T-helper 2 cell treated with Interferon-gamma antibody and Interleukin-4, amounts not matched to agents 100 ng/mL and 5 ng/mL, for 36 hours (primary cell): ENCODE measurements around the gene EPB42. TPM values are rescaled to one million over a fixed set of nuclear protein-coding genes. Genes with fewer than 3 reads are reported as not detected.
"Not testable (repeated sequence)": the region's sequence is repeated elsewhere in the genome, so short reads cannot be mapped to it uniquely, and the experiment has no call there.

Source experiments
- intact Hi-C: fragments of 100-400 bp; cut with micrococcal nuclease; formaldehyde crosslinking; loops from one replicate; pipeline ENCODE4 v1.15.1; 2023
- total RNA-seq: library from RNA; stranded (reverse); gene quantifications from 2 replicates; pipeline ENCODE4 v1.2.3, GENCODE V29; 2022

EPB42 gene
- total RNA-seq, 1 donor from 2014 or later: not detected

DNA sequence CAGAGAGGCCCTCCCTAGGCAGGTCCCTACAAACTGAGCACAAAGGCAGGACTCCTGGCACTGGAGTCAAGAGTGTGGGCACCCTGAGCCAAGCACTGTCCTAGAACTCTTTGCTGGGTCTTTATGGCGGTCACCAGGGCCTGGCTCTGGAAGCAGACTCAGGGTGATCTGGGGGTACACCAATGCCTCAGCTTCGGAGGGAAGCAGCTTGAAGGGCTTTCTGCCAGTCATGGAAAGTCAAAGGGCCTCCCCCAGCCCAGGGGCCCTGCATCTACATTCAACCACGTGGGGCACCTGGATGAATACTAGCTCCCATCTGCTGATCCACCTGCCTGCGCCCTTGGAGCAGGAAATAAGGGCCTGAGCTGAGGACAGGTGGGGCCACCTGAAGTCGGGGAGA, 7.4 kb downstream of the EPB42 start:
- intact Hi-C loops: no loop called here

DNA sequence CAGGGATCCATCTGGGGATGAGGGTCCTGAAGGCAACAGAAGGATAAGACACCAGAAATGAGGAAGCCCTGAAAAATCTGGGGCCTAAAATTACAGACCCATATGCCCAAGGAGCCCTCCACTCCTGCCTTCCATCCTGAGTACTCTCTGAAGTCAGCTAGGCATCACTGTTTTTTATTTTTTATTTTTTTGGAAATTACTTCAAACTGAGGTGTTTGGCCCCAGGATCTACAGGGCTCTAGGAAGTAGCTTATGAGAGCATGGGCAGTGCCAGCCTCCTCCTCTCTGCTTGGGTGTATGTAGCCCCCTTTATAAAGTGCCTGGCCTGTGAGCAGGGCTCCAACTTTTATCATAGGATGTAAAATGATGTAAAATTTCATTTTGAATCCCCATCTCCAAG, 7.9 kb downstream of the EPB42 start:
- intact Hi-C loops: no loop called here

DNA sequence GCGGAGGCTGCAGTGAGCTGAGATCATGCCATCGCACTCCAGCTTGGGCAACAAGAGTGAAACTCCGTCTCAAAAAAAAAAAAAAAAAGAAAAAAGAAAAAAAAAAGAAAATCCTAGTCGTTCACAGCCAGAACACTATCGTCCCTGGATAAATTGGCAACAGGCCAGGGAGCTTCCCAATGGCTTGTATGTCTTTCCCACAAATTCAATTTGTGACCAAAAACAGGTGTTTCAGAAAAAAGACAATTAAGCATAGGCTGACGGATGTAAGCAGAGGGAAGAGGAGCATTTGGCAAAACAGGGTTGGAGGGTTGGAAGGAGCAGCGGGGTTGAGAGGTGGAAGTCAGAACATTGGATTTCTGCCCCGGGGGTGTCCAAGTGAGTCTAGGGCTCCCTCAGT, 8.5 kb downstream of the EPB42 start:
- intact Hi-C loops: no loop called here

DNA sequence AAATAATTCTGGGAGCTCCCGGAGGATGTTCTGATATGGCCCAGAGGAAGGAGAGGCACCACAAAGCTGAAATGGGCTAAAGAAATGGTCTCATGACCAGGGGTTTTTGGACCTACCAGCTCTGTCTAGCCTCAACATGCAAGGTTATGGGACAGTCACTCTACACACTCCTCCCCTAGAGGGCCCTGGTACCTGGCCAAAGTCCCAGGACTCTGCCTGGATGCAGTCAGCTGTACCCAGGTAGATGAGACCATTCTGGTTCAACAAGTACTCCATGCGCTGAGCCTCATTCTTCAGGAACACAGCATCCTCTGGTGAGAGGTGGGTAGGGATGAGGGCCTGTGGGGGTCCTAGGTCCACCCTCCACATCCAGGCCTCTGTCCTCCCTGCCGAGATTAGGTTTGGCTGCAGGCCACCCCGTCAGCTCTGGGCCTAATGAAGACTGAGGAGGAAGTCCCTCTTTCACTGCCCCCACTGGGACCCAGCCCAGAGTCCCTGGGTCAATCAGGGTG, 9.5 kb downstream of the EPB42 start:
- intact Hi-C loops: no loop called here

DNA sequence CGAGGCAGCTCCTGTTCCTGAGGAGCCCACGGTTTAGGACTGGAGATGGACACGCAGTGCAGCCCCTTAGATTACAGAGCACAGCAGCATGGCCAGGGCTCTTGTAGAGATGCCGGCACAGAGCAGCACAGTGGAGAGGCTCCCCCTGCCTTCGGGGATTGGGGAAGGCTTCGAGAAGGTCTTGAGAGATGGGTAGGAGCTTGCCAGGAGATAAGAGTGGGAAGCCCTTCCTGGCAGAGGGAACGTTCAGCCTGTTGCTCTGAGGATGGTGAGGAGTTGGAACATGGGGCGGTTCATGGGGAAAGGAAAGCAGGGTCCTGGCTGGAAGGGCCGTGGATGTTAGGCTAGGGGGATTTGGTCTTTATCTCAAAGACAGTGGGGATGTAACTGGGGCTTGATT, 10.0 kb downstream of the EPB42 start:
- intact Hi-C loops: no loop called here

DNA sequence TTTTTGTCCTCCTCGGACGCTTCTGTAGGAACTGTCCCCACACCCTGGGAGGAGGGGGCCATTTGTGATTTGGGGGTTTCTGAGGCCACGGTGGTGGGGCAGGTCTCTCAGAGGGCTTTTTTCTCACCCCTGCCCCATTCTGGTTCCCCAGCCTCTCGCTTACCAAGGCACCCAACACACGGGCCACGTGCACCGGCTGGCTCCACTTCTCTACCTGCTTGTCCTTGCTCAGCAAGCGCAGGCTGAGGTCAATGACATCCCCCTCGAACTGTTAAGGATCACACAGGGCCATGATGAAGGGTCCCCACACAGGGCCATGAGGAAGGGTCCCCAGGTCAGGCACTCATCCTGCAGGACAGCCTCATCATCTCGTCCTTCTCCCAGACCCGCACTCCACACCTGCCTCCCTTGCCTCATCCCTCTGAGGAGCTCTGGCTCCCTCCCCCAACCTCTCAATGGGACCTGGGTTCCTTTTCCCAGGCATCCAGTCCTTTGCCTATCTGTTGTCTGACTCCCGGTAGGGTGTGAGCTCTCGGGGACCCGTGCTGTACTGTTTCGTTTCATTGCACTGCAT, 10.6 kb downstream of the EPB42 start:
- intact Hi-C loops: no loop called here

DNA sequence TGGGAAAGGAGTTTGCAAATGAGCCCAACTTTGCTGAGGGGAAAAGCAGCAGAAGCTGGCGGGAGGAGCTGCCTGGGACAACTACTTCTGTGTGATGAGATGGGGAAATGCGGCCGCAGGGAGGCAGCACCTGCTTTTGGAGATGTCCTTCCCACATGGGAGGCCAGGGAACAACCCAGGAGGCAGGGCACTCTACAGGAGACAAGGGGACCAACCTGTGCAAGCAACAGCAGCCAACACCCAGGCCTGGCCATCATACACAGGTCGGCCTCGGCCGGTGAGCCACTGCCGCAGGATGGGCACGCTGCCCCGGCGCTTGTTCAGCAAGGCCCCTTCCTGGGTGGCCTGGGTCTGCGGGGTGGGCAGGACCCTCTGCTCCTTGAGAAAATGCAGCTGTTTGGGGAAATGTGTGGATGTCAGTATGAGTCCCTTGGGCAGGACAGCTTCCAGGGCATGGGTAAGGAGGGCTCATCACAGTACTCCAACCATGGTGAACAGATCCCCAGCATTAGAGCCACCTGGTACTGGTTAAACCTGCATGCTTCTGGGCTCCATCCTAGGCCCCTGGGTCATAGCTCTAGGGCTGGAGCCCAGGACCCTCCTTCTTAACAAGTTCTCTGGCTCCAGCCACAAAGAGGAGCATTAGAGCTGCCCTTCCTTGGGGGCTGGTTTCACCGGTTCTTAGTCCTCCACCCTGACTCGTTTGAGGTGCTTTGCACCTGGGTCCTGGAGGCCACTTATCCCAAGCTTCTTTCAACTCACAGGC, 11.6 kb downstream of the EPB42 start:
- intact Hi-C loops: loop anchor here (10.0 kb wide), 1 partner anchor 504 kb away; no protein-coding TSS in a partner anchor

DNA sequence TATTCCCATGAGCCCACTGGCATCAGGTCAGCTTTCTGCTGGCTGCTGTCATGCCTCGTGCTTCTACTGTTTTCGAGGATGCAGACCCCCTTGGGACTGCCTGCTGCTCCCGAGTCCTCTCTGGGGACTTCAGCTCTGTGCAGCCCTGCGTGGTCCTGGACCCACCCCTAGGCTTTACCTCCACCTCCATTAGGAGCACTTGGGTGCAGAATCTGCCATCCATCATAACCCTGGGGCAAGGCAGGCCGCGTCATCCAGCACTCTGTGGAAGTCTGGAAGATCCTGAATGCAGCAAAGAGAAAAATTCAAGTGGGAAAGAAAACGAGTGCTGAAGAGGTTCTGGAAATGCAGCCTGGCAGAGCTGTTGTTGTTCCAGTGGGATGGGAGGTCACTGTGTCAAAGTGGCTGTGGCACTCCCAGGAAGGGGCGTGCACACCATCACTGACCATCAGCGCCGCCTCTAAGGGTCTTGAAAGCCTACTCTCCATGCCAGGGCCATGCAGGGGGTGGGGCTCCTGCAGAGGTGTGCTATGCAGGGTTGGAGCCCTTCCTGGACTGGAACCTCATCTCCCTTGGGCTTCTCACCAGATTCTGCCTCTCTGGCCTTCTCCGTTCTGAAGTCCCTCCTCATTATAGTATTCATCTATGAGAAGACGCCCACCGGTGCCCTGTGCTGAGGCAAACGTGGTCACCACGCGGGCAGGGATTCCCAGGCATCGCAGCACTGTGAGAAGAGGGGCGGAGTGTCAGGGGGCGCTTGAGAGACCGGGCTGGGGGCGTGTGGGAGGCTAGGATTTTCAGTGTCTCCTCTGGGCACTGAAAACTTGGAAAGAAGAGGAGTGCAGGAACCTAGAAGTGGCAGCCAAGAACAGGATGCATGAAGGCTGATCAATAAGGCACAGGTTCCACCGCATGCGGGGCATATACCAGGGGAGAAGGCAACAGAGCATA, 12.5 kb downstream of the EPB42 start:
- intact Hi-C loops: loop anchor here (10.0 kb wide), 1 partner anchor 504 kb away; no protein-coding TSS in a partner anchor

DNA sequence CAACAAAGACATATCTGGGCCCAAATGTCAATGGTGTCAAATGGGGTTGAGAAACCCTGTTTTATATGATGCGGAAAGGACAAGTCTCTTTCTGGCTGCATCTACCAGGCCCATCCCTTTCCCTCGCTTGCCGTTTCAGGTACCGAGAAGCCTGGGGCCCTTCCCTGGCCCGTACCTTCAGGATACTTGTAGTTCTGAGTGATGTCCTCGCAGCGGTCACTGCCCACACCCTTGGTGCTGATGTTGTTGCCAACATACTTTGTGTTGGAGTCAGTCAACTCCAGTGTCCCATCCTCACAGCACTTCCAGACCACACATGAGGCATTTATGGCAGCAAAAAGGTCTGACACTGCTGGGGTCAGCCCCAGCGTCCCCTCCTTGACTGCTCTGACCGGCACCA, 13.8 kb downstream of the EPB42 start:
- intact Hi-C loops: loop anchor here (10.0 kb wide), 1 partner anchor 502 kb away; no protein-coding TSS in a partner anchor

DNA sequence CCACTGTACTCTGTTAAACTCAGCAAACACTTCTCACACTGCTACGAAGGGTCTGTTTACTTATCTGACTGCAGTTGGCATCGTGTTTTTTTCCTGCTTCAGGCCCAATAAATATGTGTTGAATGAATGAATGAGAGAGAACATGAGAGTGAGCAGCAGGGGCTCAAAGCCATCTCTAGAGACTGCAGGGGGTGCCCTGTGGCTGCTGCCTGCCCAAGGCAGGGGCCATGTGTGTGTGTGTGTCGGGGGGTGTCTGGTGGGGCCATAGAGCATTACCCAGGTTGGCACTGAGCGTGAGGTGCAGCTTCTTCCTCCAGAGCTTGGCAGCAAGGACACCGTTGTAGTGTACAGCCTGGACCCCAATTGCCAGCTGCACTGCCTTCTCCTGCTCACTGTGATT, 14.8 kb downstream of the EPB42 start:
- intact Hi-C loops: loop anchor here (10.0 kb wide), 1 partner anchor 501 kb away; no protein-coding TSS in a partner anchor

DNA sequence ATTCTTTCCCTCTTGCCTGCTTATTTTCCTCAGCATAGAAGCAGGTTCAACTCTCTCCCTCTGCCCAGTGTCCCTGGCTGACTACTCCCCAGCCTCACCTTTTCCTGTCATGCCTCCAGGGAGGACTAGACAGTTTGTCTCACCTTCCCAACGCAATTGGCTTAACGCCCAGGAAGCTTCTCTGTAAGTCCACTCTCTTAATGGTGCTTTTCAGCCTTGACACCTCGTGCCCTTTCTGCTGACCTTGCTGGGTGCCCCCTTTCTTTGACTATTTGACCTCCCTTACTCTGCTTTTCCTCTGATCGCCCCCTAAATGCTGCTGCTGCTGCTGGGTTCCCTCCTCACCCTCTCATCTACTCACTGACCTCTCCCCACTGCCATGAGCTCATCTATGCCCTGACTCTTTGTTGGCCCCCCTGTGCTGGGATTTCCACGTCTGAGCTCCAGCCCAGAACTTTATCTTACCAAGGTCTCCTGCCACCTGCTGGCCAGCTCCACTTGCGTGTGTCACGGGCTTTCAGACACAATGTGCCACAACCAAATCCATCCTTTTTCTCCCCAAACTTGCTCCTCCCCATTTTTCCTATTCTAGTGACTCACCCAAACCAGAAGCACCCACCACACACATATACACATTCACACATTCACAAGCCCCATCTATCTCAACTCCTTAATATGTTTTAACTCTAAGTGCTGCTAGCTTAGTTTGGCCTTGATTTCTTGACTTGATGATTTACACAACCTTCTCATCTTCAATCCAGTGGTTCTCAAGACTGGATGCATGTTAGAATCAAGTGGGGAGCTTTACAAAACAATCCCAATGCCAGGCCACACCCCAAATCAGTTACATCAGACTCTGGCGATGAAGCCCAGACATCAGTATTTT, 16.6 kb downstream of the EPB42 start:
- intact Hi-C loops: loop anchor here (10.0 kb wide), 1 partner anchor 499 kb away; no protein-coding TSS in a partner anchor

DNA sequence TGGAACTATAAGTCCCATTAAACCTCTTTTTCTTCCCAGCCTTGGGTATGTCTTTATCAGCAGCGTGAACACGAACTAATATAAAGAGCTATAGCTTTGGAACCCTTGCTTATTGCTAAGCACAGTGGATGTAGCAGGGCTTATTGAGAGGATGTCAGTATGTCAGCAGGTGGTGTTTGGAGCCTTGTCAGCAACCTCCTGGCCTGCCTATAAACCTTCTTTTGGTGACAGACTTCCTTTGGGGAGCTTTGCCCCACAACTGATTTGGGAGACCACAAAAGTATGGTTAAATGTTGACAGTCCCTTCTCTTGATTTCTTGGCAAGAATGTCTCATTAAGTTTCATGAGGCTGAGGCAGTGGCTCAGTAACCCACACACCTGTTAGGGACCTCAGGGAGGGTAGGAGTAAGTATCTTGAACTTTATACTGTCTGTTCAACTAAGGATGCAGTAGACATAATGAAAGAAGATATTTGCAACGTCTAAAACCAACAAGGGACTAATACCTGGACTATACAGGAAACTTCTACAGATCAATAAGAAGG, 20.8 kb downstream of the EPB42 start:
- intact Hi-C loops: loop anchor here (10.0 kb wide), 1 partner anchor 495 kb away; no protein-coding TSS in a partner anchor

DNA sequence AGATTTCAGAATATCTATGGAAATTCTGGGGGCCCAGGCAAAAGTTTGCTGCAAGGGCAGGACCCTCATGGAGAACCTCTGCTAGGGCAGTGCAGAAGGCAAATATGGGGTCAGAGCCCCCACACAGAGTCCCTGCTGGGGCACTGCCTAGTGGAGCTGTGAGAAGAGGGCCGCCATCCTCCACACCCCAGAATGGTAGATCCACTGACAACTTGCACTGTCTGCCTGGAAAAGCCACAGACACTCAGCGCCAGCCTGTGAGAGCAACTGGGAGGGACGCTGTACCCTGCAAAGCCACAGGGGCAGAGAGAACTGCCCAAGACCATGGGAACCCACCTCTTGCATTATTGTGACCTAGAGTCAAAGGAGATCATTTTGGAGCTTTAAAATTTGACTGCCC, 21.8 kb downstream of the EPB42 start:
- intact Hi-C loops: no loop called here

DNA sequence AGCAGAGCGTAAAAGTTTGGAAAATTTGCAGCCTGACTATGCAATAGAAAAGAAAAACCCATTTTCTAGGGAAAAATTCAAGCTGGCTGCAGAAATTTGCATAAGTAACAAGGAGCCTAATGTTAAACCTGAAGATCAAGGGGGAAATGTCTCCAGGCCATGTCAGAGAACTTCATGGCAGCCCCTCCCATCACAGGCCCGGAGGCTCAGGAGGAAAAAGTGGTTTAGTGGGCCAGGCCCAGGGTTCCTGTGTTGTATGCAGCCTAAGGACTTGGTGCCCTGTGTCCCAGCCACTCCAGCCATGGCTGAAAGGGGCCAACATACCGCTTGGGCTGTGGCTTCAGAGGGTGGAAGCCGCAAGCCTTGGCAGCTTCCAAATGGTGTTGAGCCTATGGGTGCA, 22.3 kb downstream of the EPB42 start:
- intact Hi-C loops: not testable (repeated sequence)

DNA sequence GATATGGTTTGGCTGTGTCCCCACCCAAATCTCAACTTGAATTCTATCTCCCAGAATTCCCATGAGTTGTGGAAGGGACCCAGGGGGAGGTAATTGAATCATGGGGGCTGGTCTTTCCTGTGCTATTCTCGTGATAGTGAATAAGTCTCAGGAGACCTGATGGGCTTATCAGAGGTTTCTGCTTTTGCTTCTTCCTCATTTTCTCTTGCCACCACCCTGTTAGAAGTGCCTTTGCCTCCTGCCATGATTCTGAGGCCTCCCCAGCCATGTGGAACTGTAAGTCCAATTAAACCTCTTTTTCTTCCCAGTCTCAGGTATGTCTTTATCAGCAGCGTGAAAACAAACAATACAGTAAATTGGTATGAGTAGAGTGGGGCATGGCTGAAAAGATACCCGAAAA, 23.0 kb downstream of the EPB42 start:
- intact Hi-C loops: not testable (repeated sequence)

DNA sequence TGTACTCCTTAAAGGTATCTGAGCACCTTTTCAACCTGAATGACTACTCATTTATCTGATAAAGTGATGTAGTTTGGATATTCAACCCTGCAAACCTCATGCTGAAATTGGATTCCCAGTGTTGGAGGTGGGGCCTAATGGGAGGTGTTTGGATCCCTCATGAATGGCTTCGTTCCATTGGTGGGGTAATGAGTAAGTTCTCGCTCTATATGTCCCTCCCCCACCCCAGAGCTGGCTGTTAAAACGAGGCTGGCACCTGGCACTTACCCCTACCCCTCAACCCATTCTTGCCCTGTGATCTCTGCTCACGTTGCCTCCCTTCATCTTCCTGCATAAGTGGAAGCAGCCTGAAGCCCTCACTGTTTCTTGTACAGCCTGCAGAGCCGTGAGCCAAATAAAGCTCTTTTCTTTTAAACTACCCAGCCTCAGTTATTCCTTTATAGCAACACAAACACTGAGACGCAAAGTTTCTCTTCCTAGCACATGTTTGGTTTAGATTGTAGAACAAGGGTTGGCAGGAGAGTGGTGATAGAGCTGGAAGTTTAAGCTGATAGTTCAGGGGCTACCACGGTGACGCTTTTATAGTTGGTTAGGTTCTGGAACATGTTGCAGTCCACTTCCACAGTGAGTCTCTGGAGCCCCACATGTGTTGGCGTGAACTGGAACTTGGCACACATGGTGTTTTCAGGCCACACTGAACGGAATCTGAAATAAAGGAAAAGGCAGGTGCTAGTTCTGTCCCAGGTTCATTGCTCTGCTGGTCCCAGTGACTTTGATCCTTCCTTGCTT, 23.9 kb downstream of the EPB42 start:
- intact Hi-C loops: no loop called here

DNA sequence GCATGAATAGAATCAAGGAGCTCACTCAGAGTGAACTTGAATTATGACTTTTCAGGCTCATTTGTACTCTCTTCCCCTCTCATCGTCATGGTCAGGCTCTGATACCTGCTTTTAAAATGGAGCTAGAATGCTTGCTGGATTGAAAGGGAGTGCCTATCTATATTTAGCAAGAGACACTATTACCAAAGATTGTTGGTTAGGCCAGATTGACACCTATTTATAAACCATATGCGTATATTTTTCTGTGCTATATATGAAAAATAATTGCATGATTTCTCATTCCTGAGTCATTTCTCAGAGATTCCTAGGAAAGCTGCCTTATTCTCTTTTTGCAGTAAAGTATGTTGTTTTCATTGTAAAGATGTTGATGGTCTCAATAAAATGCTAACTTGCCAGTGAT, 26.0 kb downstream of the EPB42 start:
- intact Hi-C loops: no loop called here

DNA sequence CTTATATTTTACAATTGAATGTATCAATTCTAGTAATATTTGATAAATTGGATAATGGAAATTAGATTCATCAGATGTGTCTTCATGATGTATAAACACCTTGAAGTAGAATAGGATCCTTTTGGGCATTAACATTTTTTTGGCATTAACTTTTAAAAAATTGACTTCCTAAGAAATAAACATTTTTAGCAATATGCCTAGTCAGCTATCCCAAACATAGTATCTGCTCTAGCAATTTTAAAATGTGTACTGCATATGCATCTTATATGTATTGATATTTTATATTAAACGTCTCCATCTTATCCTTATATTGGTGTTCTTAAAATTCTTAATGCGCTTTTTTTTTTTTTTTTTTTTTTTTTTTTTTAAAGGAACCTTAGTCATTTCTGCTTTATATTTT, 27.1 kb downstream of the EPB42 start:
- intact Hi-C loops: no loop called here

DNA sequence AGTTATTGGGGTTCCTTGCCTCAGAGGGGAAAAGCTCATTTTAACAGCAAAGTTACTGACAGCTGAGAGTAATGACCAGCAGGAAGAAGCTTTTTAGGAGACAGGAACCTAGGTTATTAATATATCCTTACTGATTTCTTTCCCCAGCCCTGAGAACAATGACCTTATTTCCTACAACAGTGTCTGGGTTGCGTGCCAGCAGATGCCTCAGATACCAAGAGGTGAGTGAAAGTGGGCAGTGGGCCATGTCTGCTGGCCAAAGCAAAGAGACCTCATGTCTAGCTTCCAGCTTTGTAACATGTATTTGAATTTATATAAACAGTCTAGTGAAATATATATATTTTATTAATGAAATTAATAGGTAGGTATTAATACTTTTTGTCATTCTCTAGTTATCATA, 30.6 kb downstream of the EPB42 start:
- intact Hi-C loops: no loop called here
